Measurements from ENCODE around the gene TCF20.

DNA sequence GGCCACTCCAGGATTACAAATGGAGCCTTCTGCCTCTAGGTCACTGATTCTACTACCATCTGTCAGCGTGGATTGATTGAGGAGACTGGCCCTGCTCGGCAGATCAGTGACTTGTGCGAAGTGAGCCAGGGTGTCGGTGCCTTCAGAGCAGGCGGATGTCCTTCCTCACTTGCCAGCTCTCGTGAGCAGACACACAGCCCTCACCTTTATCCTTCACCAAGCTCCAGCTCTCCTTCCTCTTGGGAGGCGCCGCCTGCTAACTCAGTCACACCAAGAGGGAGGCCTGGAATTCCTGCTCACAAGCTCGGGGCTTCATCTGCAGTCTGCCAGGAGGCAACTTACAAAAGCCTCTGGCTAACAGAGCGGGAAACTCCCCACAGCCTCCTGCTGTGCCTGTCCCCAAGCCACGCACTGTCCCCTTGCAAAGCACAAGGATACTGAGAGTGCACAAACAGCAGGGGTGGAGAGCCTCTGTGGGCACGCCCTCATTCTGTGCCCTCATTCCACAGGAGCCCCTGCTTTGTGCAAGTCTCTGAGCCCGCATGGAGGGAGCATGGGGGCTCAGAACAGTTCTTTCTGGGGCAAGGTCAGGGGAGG, 3.5 kb upstream of the TCF20 start:
- TF ChIP-seq POLR2A (IDR thresholded peaks at IDR 0.05) = no peak
- TF ChIP-seq, protein P1, sequence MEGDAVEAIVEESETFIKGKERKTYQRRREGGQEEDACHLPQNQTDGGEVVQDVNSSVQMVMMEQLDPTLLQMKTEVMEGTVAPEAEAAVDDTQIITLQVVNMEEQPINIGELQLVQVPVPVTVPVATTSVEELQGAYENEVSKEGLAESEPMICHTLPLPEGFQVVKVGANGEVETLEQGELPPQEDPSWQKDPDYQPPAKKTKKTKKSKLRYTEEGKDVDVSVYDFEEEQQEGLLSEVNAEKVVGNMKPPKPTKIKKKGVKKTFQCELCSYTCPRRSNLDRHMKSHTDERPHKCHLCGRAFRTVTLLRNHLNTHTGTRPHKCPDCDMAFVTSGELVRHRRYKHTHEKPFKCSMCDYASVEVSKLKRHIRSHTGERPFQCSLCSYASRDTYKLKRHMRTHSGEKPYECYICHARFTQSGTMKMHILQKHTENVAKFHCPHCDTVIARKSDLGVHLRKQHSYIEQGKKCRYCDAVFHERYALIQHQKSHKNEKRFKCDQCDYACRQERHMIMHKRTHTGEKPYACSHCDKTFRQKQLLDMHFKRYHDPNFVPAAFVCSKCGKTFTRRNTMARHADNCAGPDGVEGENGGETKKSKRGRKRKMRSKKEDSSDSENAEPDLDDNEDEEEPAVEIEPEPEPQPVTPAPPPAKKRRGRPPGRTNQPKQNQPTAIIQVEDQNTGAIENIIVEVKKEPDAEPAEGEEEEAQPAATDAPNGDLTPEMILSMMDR (IDR thresholded peaks at IDR 0.05) = no peak
- no peak for TF ChIP-seq EP300 (IDR thresholded peaks at IDR 0.05)

Data from tibial nerve (tissue), 4 donors.